K562 (cell line): ENCODE results near the gene ATF1. TPM values are rescaled to one million over a fixed set of nuclear protein-coding genes. Genes with fewer than 3 reads are reported as not detected.

Source experiments
- ATAC-seq: fragments of 200-7000 bp; cut with Tn5 transposase; 3 replicates; pipeline ENCODE4 v1.9.1; 2020; ENCODE audit warnings: moderate library complexity
- BruUV-seq: library from RNA; stranded (reverse); fragments of 400-500 nt; replicated peaks from 2 replicates; lab custom pipeline; 2021; lab: Mats Ljungman, UMichigan
- CTCF ChIA-PET: fragments of 300-600 bp; formaldehyde crosslinking; extraction: SDS; loops from one replicate; lab custom pipeline; 2021; ENCODE audit warnings: low intra/inter-chr PET ratio; lab: Yijun Ruan, JAX
- POLR2A ChIA-PET: fragments of 300-600, 350-650 bp; sonication (Branson Sonifier 250); formaldehyde crosslinking; extraction: SDS; loops from one replicate; lab custom pipeline; 2021; ENCODE audit warnings: antibody characterized with exemption, inconsistent platforms; lab: Yijun Ruan, JAX
- DNase-seq, 4 experiments: peaks; one replicate each; pipeline versions ENCODE4 v3.0.0 to v3.0.0-alpha.2; 2011 to 2018; ENCODE audit warnings: low spot score in 3 of 4, mixed read lengths in 3 of 4; ENCODE audit errors: extremely low read depth in 1 of 4
- FAIRE-seq: peaks from 2 replicates; lab custom pipeline; 2011; peaks lifted over from hg19 to GRCh38; lab: Jason Lieb, UNC
- H2AFZ ChIP-seq: 2 replicates; pipeline ENCODE4 v1.6.0; 2011; ENCODE audit warnings: low read depth, low read length, control low read depth, inconsistent platforms
- H3K27ac ChIP-seq: fragments of 200-600 bp; 3 replicates; pipeline ENCODE4 v1.8.0; 2011; ENCODE audit warnings: low read depth, mild to moderate bottlenecking, control low read depth, inconsistent platforms, low read length, moderate library complexity, mixed read lengths; ENCODE audit errors: extremely low read depth
- H3K27me3 ChIP-seq, 2 experiments: fragments of 300-600 bp in 1 of 2; 2 replicates in 1 of 2; 3 replicates in 1 of 2; pipeline versions ENCODE4 v1.6.0 to v1.8.0; 2011; ENCODE audit warnings: inconsistent platforms in 2 of 2, low read length in 2 of 2, mild to moderate bottlenecking in 1 of 2, mixed read lengths in 1 of 2, moderate library complexity in 1 of 2; ENCODE audit not compliant: control insufficient read depth in 2 of 2, insufficient read depth in 2 of 2
- H3K36me3 ChIP-seq: fragments of 300-600 bp; 3 replicates; pipeline ENCODE4 v1.8.0; 2011; ENCODE audit warnings: mild to moderate bottlenecking, low read length, inconsistent platforms; ENCODE audit not compliant: control insufficient read depth, insufficient read depth
- H3K4me1 ChIP-seq, 2 experiments: fragments of 200-600 bp in 1 of 2; replicated peaks in 1 of 2; 2 replicates in 1 of 2; 3 replicates in 1 of 2; pipeline versions ENCODE4 v1.5.1 to v1.8.0; 2011; ENCODE audit warnings: inconsistent platforms in 2 of 2, low read length in 2 of 2, mild to moderate bottlenecking in 1 of 2, mixed read lengths in 1 of 2, moderate library complexity in 1 of 2; ENCODE audit not compliant: control insufficient read depth in 2 of 2, insufficient read depth in 2 of 2
- H3K4me2 ChIP-seq: 2 replicates; pipeline ENCODE4 v1.6.1; 2011; ENCODE audit warnings: low read length, control low read depth, inconsistent platforms, mixed read lengths; ENCODE audit not compliant: insufficient read depth
- H3K4me3 ChIP-seq: fragments of 200-600 bp; sonication (generic), shearing (Covaris generic); 2 replicates; pipeline ENCODE4 v1.5.1; 2016; ENCODE audit warnings: control low read depth, inconsistent platforms
- H3K79me2 ChIP-seq: fragments of 200-600 bp; 3 replicates; pipeline ENCODE4 v1.8.0; 2011; ENCODE audit warnings: low read length, inconsistent platforms; ENCODE audit not compliant: control insufficient read depth, insufficient read depth
- H3K9ac ChIP-seq, 2 experiments: 2 replicates each; pipeline versions ENCODE4 v1.6.0 to v1.6.1; 2011; ENCODE audit warnings: low read depth in 2 of 2, low read length in 2 of 2, control low read depth in 1 of 2, inconsistent platforms in 1 of 2, mild to moderate bottlenecking in 1 of 2, mixed read lengths in 1 of 2; ENCODE audit not compliant: insufficient read depth in 1 of 2
- H3K9me1 ChIP-seq: one replicate; pipeline ENCODE4 v1.6.0; 2011; ENCODE audit warnings: inconsistent platforms, mild to moderate bottlenecking, low read length, moderate library complexity; ENCODE audit not compliant: control insufficient read depth, insufficient read depth
- H3K9me3 ChIP-seq: replicated peaks from 2 replicates; pipeline ENCODE4 v1.5.1; 2011; ENCODE audit warnings: low read depth, low read length, inconsistent platforms; ENCODE audit not compliant: control insufficient read depth, insufficient read depth
- H4K20me1 ChIP-seq: replicated peaks from 2 replicates; pipeline ENCODE4 v1.6.1; 2011; ENCODE audit warnings: low read length, inconsistent platforms, mixed read lengths; ENCODE audit not compliant: control insufficient read depth, insufficient read depth
- CC2D1A ChIP-seq: fragments of 450-650 bp; IDR thresholded peaks from 2 replicates; pipeline ENCODE4 v1.6.1; 2017; ENCODE audit warnings: mild to moderate bottlenecking
- ETS2 ChIP-seq: IDR thresholded peaks from 2 replicates; pipeline ENCODE4 v1.6.1; 2016; ENCODE audit warnings: borderline replicate concordance, missing genetic modification characterization, mild to moderate bottlenecking, moderate library complexity, missing compliant biosample characterization; ENCODE audit not compliant: poor library complexity, severe bottlenecking
- JUND ChIP-seq, 2 experiments: IDR thresholded peaks; 2 replicates in 1 of 2; 3 replicates in 1 of 2; pipeline ENCODE4 v1.6.1; 2011; ENCODE audit warnings: borderline replicate concordance in 2 of 2, low read depth in 2 of 2, low read length in 2 of 2, improper control_type of control experiment in 1 of 2, missing biosample characterization in 1 of 2, missing genetic modification characterization in 1 of 2, missing genetic modification reagents in 1 of 2
- MAFF ChIP-seq: IDR thresholded peaks from 2 replicates; pipeline ENCODE4 v1.6.1; 2012; ENCODE audit warnings: low read length, improper control_type of control experiment
- NFE2L1 ChIP-seq: fragments of 450-650 bp; IDR thresholded peaks from 2 replicates; pipeline ENCODE4 v1.6.1; 2016; ENCODE audit warnings: missing genetic modification characterization, low read depth, mild to moderate bottlenecking, missing compliant biosample characterization, moderate library complexity, borderline replicate concordance
- NR1H2 ChIP-seq: sonication (generic); formaldehyde crosslinking; IDR thresholded peaks from 2 replicates; pipeline ENCODE4 v1.4.0; 2020; ENCODE audit warnings: mild to moderate bottlenecking, missing genetic modification reagents
- POLR2AphosphoS5 ChIP-seq: IDR thresholded peaks from 2 replicates; pipeline ENCODE4 v1.6.1; 2011; ENCODE audit warnings: mild to moderate bottlenecking, low read depth, low read length, moderate library complexity; ENCODE audit not compliant: control insufficient read depth, insufficient read depth
- PTTG1 ChIP-seq: fragments of 450-650 bp; IDR thresholded peaks from 2 replicates; pipeline ENCODE4 v1.6.1; 2016; ENCODE audit warnings: low read depth, mild to moderate bottlenecking, missing genetic modification characterization, missing compliant biosample characterization
- RBM39 ChIP-seq: fragments of 200-400 bp; formaldehyde crosslinking; optimal IDR thresholded peaks from 2 replicates; pipeline ENCODE3; 2018; ENCODE audit warnings: low read depth, low read length
- TCF3 ChIP-seq: sonication (generic); formaldehyde crosslinking; IDR thresholded peaks from 2 replicates; pipeline ENCODE4 v1.4.0; 2020; ENCODE audit warnings: mild to moderate bottlenecking, missing genetic modification reagents
- XRCC4 ChIP-seq: IDR thresholded peaks from one replicate; pipeline ENCODE4 v1.6.1; 2011; ENCODE audit not compliant: insufficient read depth, insufficient read length; ENCODE audit errors: extremely low read depth
- YY1 ChIP-seq, 3 experiments: IDR thresholded peaks; 2 replicates each; pipeline ENCODE4 v1.6.1; 2011; ENCODE audit warnings: low read length in 2 of 3, mild to moderate bottlenecking in 2 of 3, moderate library complexity in 2 of 3, borderline replicate concordance in 1 of 3, control low read depth in 1 of 3, low read depth in 1 of 3; ENCODE audit not compliant: insufficient read depth in 3 of 3, insufficient replicate concordance in 2 of 3, control insufficient read depth in 1 of 3, insufficient read length in 1 of 3; ENCODE audit errors: extremely low read depth in 1 of 3
- ZNF586 ChIP-seq: fragments of 450-650 bp; formaldehyde crosslinking; conservative IDR thresholded peaks from 2 replicates; pipeline ENCODE4 v1.4.0; 2020; ENCODE audit warnings: mild to moderate bottlenecking, moderate library complexity
- in situ Hi-C: fragments of 300-500 bp; cut with MboI; formaldehyde crosslinking; loops from 4 replicates; pipeline ENCODE4 v1.15.0; 2018; ENCODE audit warnings: inconsistent platforms, mixed read lengths
- intact Hi-C: fragments of 100-400 bp; cut with micrococcal nuclease; formaldehyde crosslinking; loops from 2 replicates; pipeline ENCODE4 v1.14.2; 2022
- polyA plus RNA-seq, 8 experiments: library from polyadenylated mRNA; depleted of rRNA in 4 of 8; stranded (reverse) in 5 of 8; unstranded in 3 of 8; fragments of >200 nt; fragmentation: Nextera tagmentation in 2 of 8; fragmentation: Illumina TruSeq in 1 of 8; extraction: Ambion mirVana in 2 of 8; extraction: Trizol in 1 of 8; gene quantifications; 2 replicates each; pipeline versions ENCODE4 v1.2.1 to v1.2.3, GENCODE V29; 2011 to 2014; ENCODE audit warnings: inconsistent platforms in 1 of 8, missing spikeins in 1 of 8
- total RNA-seq, 7 experiments: library from RNA; depleted of rRNA in 6 of 7; stranded (reverse); fragments of >200 nt in 6 of 7; fragmentation: Illumina TruSeq in 2 of 7; extraction: Trizol in 2 of 7; gene quantifications; 2 replicates each; pipeline versions ENCODE4 v1.2.1 to v1.2.3, GENCODE V29; 2011 to 2021; ENCODE audit warnings: low replicate concordance in 1 of 7
- TF ChIP-seq, protein P1 (sequence below): fragments of 250-450 bp; sonication (Bioruptor Pico); IDR thresholded peaks from 2 replicates; pipeline ENCODE4 v1.5.0; 2021
- TF ChIP-seq, protein P2 (sequence below), 2 experiments: fragments of 450-650 bp; IDR thresholded peaks; 2 replicates each; pipeline ENCODE4 v1.6.1; 2016
- TF ChIP-seq, protein P3 (sequence below): sonication (generic); formaldehyde crosslinking; IDR thresholded peaks from 2 replicates; pipeline ENCODE4 v1.8.1; 2023; ENCODE audit warnings: mild to moderate bottlenecking, missing genetic modification reagents
- TF ChIP-seq, protein P4 (sequence below): sonication (generic); formaldehyde crosslinking; IDR thresholded peaks from 2 replicates; pipeline ENCODE4 v1.5.0; 2020; ENCODE audit warnings: missing genetic modification reagents

Gene ATF1
- total and polyA plus RNA-seq, 9 of the 15 experiments (the other 6 are each of a cell fraction or from before 2014, with no cell fraction given) = 19.8 to 83.5 (median 51.4) TPM

DNA sequence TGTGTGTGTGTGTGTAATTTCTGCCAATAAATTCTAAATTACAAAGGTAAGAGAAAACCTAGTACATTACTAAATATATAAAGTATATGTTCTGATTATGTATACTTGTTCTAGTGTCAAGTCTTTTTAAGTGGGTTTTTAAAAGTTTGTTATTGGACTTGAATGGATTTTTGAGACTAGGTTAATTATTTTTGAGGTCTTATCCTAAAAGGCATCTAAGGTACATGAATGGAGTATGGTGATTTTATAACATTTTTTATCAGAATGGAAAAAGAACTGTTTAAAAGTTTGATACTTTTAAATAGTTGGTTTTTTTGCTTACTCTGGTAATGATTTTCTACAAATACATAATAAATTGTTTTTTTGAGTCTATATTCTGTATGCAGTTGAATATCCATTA lies 56.3 kb downstream of the ATF1 start:
- no peak overlapping the region for H3K27ac ChIP-seq
- H4K20me1 ChIP-seq = no peaks in the 10 kb centered on the region
- H3K4me3 ChIP-seq = no peak overlapping the region
- ChIA-PET POLR2A (no interaction called here), CTCF (no interaction called here)
- H3K79me2 ChIP-seq = no peaks in the 10 kb centered on the region
- intact Hi-C loops (no loop called here), in situ Hi-C loops (no loop called here)
- TF ChIP-seq, protein P1, sequence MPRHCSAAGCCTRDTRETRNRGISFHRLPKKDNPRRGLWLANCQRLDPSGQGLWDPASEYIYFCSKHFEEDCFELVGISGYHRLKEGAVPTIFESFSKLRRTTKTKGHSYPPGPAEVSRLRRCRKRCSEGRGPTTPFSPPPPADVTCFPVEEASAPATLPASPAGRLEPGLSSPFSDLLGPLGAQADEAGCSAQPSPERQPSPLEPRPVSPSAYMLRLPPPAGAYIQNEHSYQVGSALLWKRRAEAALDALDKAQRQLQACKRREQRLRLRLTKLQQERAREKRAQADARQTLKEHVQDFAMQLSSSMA = no peak
- TF ChIP-seq, protein P2, sequence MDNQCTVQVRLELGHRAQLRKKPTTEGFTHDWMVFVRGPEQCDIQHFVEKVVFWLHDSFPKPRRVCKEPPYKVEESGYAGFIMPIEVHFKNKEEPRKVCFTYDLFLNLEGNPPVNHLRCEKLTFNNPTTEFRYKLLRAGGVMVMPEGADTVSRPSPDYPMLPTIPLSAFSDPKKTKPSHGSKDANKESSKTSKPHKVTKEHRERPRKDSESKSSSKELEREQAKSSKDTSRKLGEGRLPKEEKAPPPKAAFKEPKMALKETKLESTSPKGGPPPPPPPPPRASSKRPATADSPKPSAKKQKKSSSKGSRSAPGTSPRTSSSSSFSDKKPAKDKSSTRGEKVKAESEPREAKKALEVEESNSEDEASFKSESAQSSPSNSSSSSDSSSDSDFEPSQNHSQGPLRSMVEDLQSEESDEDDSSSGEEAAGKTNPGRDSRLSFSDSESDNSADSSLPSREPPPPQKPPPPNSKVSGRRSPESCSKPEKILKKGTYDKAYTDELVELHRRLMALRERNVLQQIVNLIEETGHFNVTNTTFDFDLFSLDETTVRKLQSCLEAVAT (IDR thresholded peaks at IDR 0.05) = no peak
- TF ChIP-seq, protein P3, sequence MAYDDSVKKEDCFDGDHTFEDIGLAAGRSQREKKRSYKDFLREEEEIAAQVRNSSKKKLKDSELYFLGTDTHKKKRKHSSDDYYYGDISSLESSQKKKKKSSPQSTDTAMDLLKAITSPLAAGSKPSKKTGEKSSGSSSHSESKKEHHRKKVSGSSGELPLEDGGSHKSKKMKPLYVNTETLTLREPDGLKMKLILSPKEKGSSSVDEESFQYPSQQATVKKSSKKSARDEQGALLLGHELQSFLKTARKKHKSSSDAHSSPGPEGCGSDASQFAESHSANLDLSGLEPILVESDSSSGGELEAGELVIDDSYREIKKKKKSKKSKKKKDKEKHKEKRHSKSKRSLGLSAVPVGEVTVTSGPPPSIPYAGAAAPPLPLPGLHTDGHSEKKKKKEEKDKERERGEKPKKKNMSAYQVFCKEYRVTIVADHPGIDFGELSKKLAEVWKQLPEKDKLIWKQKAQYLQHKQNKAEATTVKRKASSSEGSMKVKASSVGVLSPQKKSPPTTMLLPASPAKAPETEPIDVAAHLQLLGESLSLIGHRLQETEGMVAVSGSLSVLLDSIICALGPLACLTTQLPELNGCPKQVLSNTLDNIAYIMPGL (CRISPR knock-in tag) = no peak
- TF ChIP-seq NR1H2 (CRISPR knock-in tag) (no peak), ZNF586 (CRISPR knock-in tag) (no peak), PTTG1 (tag) (no peak), TCF3 (CRISPR knock-in tag) (no peak), JUND (IDR thresholded peaks at IDR 0.05; ENCODE audit: borderline replicate concordance, low read depth, low read length) (no peak), JUND (tag; IDR thresholded peaks at IDR 0.05; ENCODE audit: borderline replicate concordance, low read depth, low read length) (no peak), ETS2 (no peak), CC2D1A (no peak), RBM39 (no peak), NFE2L1 (no peak), YY1 (IDR thresholded peaks at IDR 0.05; ENCODE audit: borderline replicate concordance in 1 of 3, control insufficient read depth in 1 of 3, extremely low read depth in 1 of 3, insufficient read depth in 3 of 3, insufficient read length in 1 of 3, insufficient replicate concordance in 2 of 3, low read depth in 1 of 3, low read length in 2 of 3) (no peak), POLR2AphosphoS5 (no peak), MAFF (no peak), XRCC4 (no peak)
- TF ChIP-seq, protein P4, sequence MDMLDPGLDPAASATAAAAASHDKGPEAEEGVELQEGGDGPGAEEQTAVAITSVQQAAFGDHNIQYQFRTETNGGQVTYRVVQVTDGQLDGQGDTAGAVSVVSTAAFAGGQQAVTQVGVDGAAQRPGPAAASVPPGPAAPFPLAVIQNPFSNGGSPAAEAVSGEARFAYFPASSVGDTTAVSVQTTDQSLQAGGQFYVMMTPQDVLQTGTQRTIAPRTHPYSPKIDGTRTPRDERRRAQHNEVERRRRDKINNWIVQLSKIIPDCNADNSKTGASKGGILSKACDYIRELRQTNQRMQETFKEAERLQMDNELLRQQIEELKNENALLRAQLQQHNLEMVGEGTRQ (CRISPR knock-in tag) = no peak
- FAIRE-seq = no peak
- no peaks in the 10 kb centered on the region for H3K27me3 ChIP-seq
- H3K9me3 ChIP-seq = no peaks in the 10 kb centered on the region
- no peaks in the 10 kb centered on the region for H3K9me1 ChIP-seq
- H3K36me3 ChIP-seq = peaks cover 42% of the 10 kb centered on the region
- no peak for DNase-seq
- no peak overlapping the region for H3K4me2 ChIP-seq
- BruUV-seq = no TSS peak
- H2AFZ ChIP-seq = no peak overlapping the region
- no peak for ATAC-seq
- H3K4me1 ChIP-seq = peaks cover 0 to 3% of the 10 kb centered on the region in 2 experiments; a peak in 1 of 5 replicates
- H3K9ac ChIP-seq = no peak overlapping the region
